A673 (cell line): ENCODE results near the gene MRRF. TPM values are rescaled to one million over a fixed set of nuclear protein-coding genes. Genes with fewer than 3 reads are reported as not detected.
"Not testable (repeated sequence)": the region's sequence is repeated elsewhere in the genome, so short reads cannot be mapped to it uniquely, and the experiment has no call there.

Experiments
- BruUV-seq: library from RNA; stranded (reverse); fragments of 400-500 nt; replicated peaks from 2 replicates; lab custom pipeline; 2021; lab: Mats Ljungman, UMichigan
- CTCF ChIA-PET: fragments of 300-600 bp; sonication (Branson Sonifier 250); formaldehyde crosslinking; loops from one replicate; lab custom pipeline; 2022; ENCODE audit warnings: antibody characterized with exemption; lab: Charles Lee
- POLR2A ChIA-PET: fragments of 300-600 bp; sonication (Branson Sonifier 250); formaldehyde crosslinking; loops from one replicate; lab custom pipeline; 2022; ENCODE audit warnings: antibody characterized with exemption; ENCODE audit not compliant: low non-redundant PET; lab: Charles Lee
- DNase-seq: peaks from one replicate; pipeline ENCODE4 v3.0.0-alpha.2; 2015; ENCODE audit warnings: low spot score
- H3K27ac ChIP-seq: fragments of 200-600 bp; sonication (generic); 2 replicates; pipeline ENCODE4 v1.5.1; 2016; ENCODE audit warnings: mixed run types, low read depth, mild to moderate bottlenecking, mixed read lengths, antibody characterized with exemption, low read length; ENCODE audit not compliant: poor library complexity, severe bottlenecking
- H3K27me3 ChIP-seq: fragments of 200-600 bp; sonication (generic); replicated peaks from 2 replicates; pipeline ENCODE4 v1.6.1; 2017; ENCODE audit warnings: mixed run types, low read depth, mild to moderate bottlenecking, mixed read lengths, antibody characterized with exemption, low read length; ENCODE audit not compliant: insufficient read depth, poor library complexity
- H3K36me3 ChIP-seq: fragments of 200-600 bp; sonication (generic); 2 replicates; pipeline ENCODE4 v1.6.1; 2016; ENCODE audit warnings: mixed run types, mild to moderate bottlenecking, mixed read lengths, antibody characterized with exemption, low read length; ENCODE audit not compliant: insufficient read depth, poor library complexity, severe bottlenecking
- H3K4me1 ChIP-seq: fragments of 200-600 bp; sonication (generic); 2 replicates; pipeline ENCODE4 v1.6.1; 2017; ENCODE audit warnings: mixed run types, mild to moderate bottlenecking, mixed read lengths, antibody characterized with exemption, low read length; ENCODE audit not compliant: insufficient read depth, poor library complexity, severe bottlenecking
- H3K4me3 ChIP-seq: fragments of 200-600 bp; sonication (generic); 2 replicates; pipeline ENCODE4 v1.5.1; 2016; ENCODE audit warnings: low read depth, mixed run types, mild to moderate bottlenecking, mixed read lengths, low read length; ENCODE audit not compliant: poor library complexity, severe bottlenecking
- H3K9me3 ChIP-seq: fragments of 200-600 bp; sonication (generic); 2 replicates; pipeline ENCODE4 v1.6.1; 2016; ENCODE audit warnings: mixed run types, low read depth, mild to moderate bottlenecking, mixed read lengths, antibody characterized with exemption, low read length; ENCODE audit not compliant: poor library complexity, severe bottlenecking
- CTCF ChIP-seq: fragments of 300-800, 200-600 bp; sonication (generic); conservative IDR thresholded peaks from 2 replicates; pipeline ENCODE4 v1.5.1; 2017; ENCODE audit warnings: low read depth, mild to moderate bottlenecking, antibody characterized with exemption, low read length, moderate library complexity, mixed read lengths
- EZH2 ChIP-seq: fragments of 200-600 bp; sonication (generic); IDR thresholded peaks from 2 replicates; pipeline ENCODE4 v1.6.1; 2017; ENCODE audit warnings: borderline replicate concordance, low read depth, mild to moderate bottlenecking, mixed read lengths, antibody characterized with exemption, low read length; ENCODE audit not compliant: poor library complexity, severe bottlenecking
- intact Hi-C: fragments of 100-400 bp; cut with micrococcal nuclease; formaldehyde crosslinking; loops from one replicate; pipeline ENCODE4 v1.10.0; 2022; ENCODE audit not compliant: unreplicated experiment
- total RNA-seq: library from RNA; stranded (reverse); gene quantifications from 2 replicates; pipeline ENCODE4 v1.2.3, GENCODE V29; 2021

MRRF gene
- total RNA-seq, 1 experiment from 2014 or later, result 44.9 TPM

GRCh38 chr9:122355336-122355875 is 90.7 kb downstream of the MRRF start:
- H3K36me3 ChIP-seq, result no peaks in the 10 kb centered on the region
- H3K4me3 ChIP-seq, result no peak overlapping the region
- TF ChIP-seq CTCF, result no peak
- TF ChIP-seq EZH2, result no peak
- BruUV-seq, result no TSS peak
- no peak for DNase-seq
- POLR2A ChIA-PET, result no interaction called here
- H3K9me3 ChIP-seq, result no peaks in the 10 kb centered on the region
- intact Hi-C loops, result loop anchor here (10.0 kb wide), 1 partner anchor 459 kb away; no protein-coding TSS in a partner anchor
- no peaks in the 10 kb centered on the region for H3K4me1 ChIP-seq
- H3K27ac ChIP-seq, result no peak overlapping the region
- CTCF ChIA-PET, result no interaction called here
- no peaks in the 10 kb centered on the region for H3K27me3 ChIP-seq

- Histone ChIP-seq H3K4me1 (no peaks in the 10 kb centered on the region), H3K9me3 (no peaks in the 10 kb centered on the region), H3K27ac (no peak overlapping the region), H3K4me3 (no peak overlapping the region), H3K36me3 (no peaks in the 10 kb centered on the region), H3K27me3 (no peaks in the 10 kb centered on the region)
- DNase-seq, result no peak
- ChIA-PET POLR2A (no interaction called here), CTCF (no interaction called here)
- BruUV-seq, result no TSS peak
- TF ChIP-seq CTCF, result peak; percentile 46
- TF ChIP-seq EZH2, result no peak
- intact Hi-C loops, result loop anchor here (10.0 kb wide), 1 partner anchor 458 kb away; no protein-coding TSS in a partner anchor
These were observed 91.9 kb downstream of the MRRF start for GRCh38 chr9:122356627-122357026.

- intact Hi-C loops, result no loop called here
- Histone ChIP-seq H3K36me3 (no peaks in the 10 kb centered on the region), H3K27me3 (no peaks in the 10 kb centered on the region), H3K4me3 (no peak overlapping the region), H3K4me1 (no peaks in the 10 kb centered on the region), H3K9me3 (no peaks in the 10 kb centered on the region), H3K27ac (no peak overlapping the region)
- TF ChIP-seq EZH2 (no peak), CTCF (no peak)
- DNase-seq, result no peak
- POLR2A ChIA-PET, result no interaction called here
- CTCF ChIA-PET, result interaction anchor here (0.6 kb wide), 1 partner anchor 630 kb away, joined by 8 read pairs; no protein-coding TSS in a partner anchor
- no TSS peak for BruUV-seq
These were observed 96.2 kb downstream of the MRRF start for GRCh38 chr9:122360891-122361290.

- H3K4me1 ChIP-seq, H3K4me3 ChIP-seq, CTCF ChIA-PET, intact Hi-C loops, H3K27ac ChIP-seq, H3K36me3 ChIP-seq, BruUV-seq, H3K27me3 ChIP-seq, POLR2A ChIA-PET, H3K9me3 ChIP-seq, DNase-seq: not testable (repeated sequence)
These were observed 98.4 kb downstream of the MRRF start for GRCh38 chr9:122363131-122363530.
